H9 (cell line): ENCODE data around the gene MNAT1. TPM values are rescaled to one million over a fixed set of nuclear protein-coding genes. Genes with fewer than 3 reads are reported as not detected.
A peak's percentile ranks its signal among the peaks of the same experiment; 100 is the strongest.

Experiments
- DNase-seq: peaks from one replicate; pipeline ENCODE4 v3.0.0-alpha.2; 2017
- H2AFZ ChIP-seq: one replicate; pipeline ENCODE4 v1.6.1; 2013; ENCODE audit warnings: mild to moderate bottlenecking, low read length, control low read depth, moderate library complexity
- H2AK5ac ChIP-seq: 2 replicates; pipeline ENCODE4 v1.6.1; 2013; ENCODE audit warnings: low read length, control low read depth, mixed read lengths; ENCODE audit not compliant: insufficient read length
- H2BK120ac ChIP-seq: one replicate; pipeline ENCODE4 v1.6.1; 2013; ENCODE audit warnings: low read depth, mild to moderate bottlenecking, low read length, control low read depth, inconsistent platforms; ENCODE audit not compliant: poor library complexity, severe bottlenecking
- H2BK12ac ChIP-seq: 2 replicates; pipeline ENCODE4 v1.6.1; 2013; ENCODE audit warnings: low read length, control low read depth, mixed read lengths, low read depth; ENCODE audit not compliant: insufficient read length
- H2BK15ac ChIP-seq: 2 replicates; pipeline ENCODE4 v1.6.1; 2013; ENCODE audit warnings: low read depth, low read length, control low read depth
- H2BK20ac ChIP-seq: one replicate; pipeline ENCODE4 v1.6.1; 2013; ENCODE audit warnings: low read depth, mild to moderate bottlenecking, low read length, control low read depth, inconsistent platforms; ENCODE audit not compliant: poor library complexity, severe bottlenecking
- H2BK5ac ChIP-seq: 2 replicates; pipeline ENCODE4 v1.6.1; 2013; ENCODE audit warnings: low read length, control low read depth, mixed read lengths; ENCODE audit not compliant: insufficient read length
- H3K14ac ChIP-seq: 2 replicates; pipeline ENCODE4 v1.6.1; 2013; ENCODE audit warnings: low read length, control low read depth; ENCODE audit not compliant: insufficient read depth
- H3K18ac ChIP-seq: 2 replicates; pipeline ENCODE4 v1.6.1; 2013; ENCODE audit warnings: low read depth, mild to moderate bottlenecking, mixed read lengths, low read length, control low read depth; ENCODE audit not compliant: insufficient read length
- H3K23ac ChIP-seq: 2 replicates; pipeline ENCODE4 v1.6.1; 2013; ENCODE audit warnings: low read length, control low read depth, mixed read lengths, low read depth; ENCODE audit not compliant: insufficient read length
- H3K23me2 ChIP-seq: 2 replicates; pipeline ENCODE4 v1.6.1; 2013; ENCODE audit warnings: low read depth, mild to moderate bottlenecking, mixed read lengths, low read length, control low read depth; ENCODE audit not compliant: insufficient read length, poor library complexity, severe bottlenecking
- H3K27ac ChIP-seq: 2 replicates; pipeline ENCODE4 v1.5.1; 2013; ENCODE audit warnings: low read length, control low read depth, mixed read lengths, low read depth; ENCODE audit not compliant: insufficient read length
- H3K27me3 ChIP-seq: 2 replicates; pipeline ENCODE4 v1.6.1; 2013; ENCODE audit warnings: low read length, control low read depth, inconsistent platforms; ENCODE audit not compliant: insufficient read depth
- H3K4ac ChIP-seq: 2 replicates; pipeline ENCODE4 v1.6.1; 2013; ENCODE audit warnings: low read depth, mild to moderate bottlenecking, control low read depth, inconsistent platforms, low read length, moderate library complexity
- H3K4me1 ChIP-seq: 2 replicates; pipeline ENCODE4 v1.6.1; 2013; ENCODE audit warnings: low read length, control low read depth, inconsistent platforms; ENCODE audit not compliant: insufficient read depth
- H3K4me2 ChIP-seq: 2 replicates; pipeline ENCODE4 v1.6.1; 2013; ENCODE audit warnings: low read length, control low read depth, mixed read lengths; ENCODE audit not compliant: insufficient read length, insufficient read depth
- H3K56ac ChIP-seq: 2 replicates; pipeline ENCODE4 v1.6.1; 2013; ENCODE audit warnings: low read depth, mild to moderate bottlenecking, mixed read lengths, low read length, control low read depth; ENCODE audit not compliant: insufficient read length
- H3K79me1 ChIP-seq: 2 replicates; pipeline ENCODE4 v1.6.1; 2013; ENCODE audit warnings: low read depth, mild to moderate bottlenecking, moderate library complexity, low read length, control low read depth, inconsistent platforms; ENCODE audit not compliant: insufficient read depth, poor library complexity, severe bottlenecking
- H3K79me2 ChIP-seq: 2 replicates; pipeline ENCODE4 v1.6.1; 2013; ENCODE audit warnings: low read length, control low read depth, inconsistent platforms; ENCODE audit not compliant: insufficient read depth
- H3K9ac ChIP-seq: 2 replicates; pipeline ENCODE4 v1.6.1; 2013; ENCODE audit warnings: low read length, control low read depth, mixed read lengths; ENCODE audit not compliant: insufficient read length; ENCODE audit errors: extremely low read depth
- H3K9me3 ChIP-seq: one replicate; pipeline ENCODE4 v1.6.1; 2013; ENCODE audit warnings: low read depth, low read length, inconsistent platforms; ENCODE audit not compliant: control insufficient read depth
- H3T11ph ChIP-seq: one replicate; pipeline ENCODE4 v1.6.1; 2013; ENCODE audit warnings: mild to moderate bottlenecking, low read length, control low read depth, inconsistent platforms
- H4K20me1 ChIP-seq: one replicate; pipeline ENCODE4 v1.6.1; 2013; ENCODE audit not compliant: control insufficient read depth, insufficient read length, insufficient read depth
- H4K5ac ChIP-seq: 2 replicates; pipeline ENCODE4 v1.6.1; 2013; ENCODE audit warnings: low read depth, mild to moderate bottlenecking, mixed read lengths, low read length, control low read depth; ENCODE audit not compliant: insufficient read length
- H4K8ac ChIP-seq: replicated peaks from 2 replicates; pipeline ENCODE4 v1.6.1; 2013; ENCODE audit warnings: low read length, control low read depth, mixed read lengths, low read depth; ENCODE audit not compliant: insufficient read length
- H4K91ac ChIP-seq: 2 replicates; pipeline ENCODE4 v1.6.1; 2013; ENCODE audit warnings: low read depth, mild to moderate bottlenecking, moderate library complexity, mixed read lengths, low read length, control low read depth; ENCODE audit not compliant: insufficient read length
- H3K27ac Mint-ChIP-seq, 3 experiments: 2 replicates in 2 of 3; 3 replicates in 1 of 3; pipeline ENCODE4 v1.8.0; 2020 to 2021; ENCODE audit warnings: mixed read lengths in 3 of 3, mild to moderate bottlenecking in 1 of 3, moderate library complexity in 1 of 3
- H3K27me3 Mint-ChIP-seq: 2 replicates; pipeline ENCODE4 v1.8.0; 2021; ENCODE audit warnings: low read depth, mild to moderate bottlenecking, moderate library complexity, mixed read lengths
- H3K36me3 Mint-ChIP-seq, 3 experiments: 2 replicates in 2 of 3; 3 replicates in 1 of 3; pipeline ENCODE4 v1.8.0; 2020 to 2021; ENCODE audit warnings: low read depth in 3 of 3, mixed read lengths in 3 of 3; ENCODE audit not compliant: insufficient read depth in 1 of 3
- H3K4me1 Mint-ChIP-seq, 2 experiments: 2 replicates each; pipeline ENCODE4 v1.8.0; 2020; ENCODE audit warnings: mixed read lengths in 2 of 2
- H3K4me3 Mint-ChIP-seq, 2 experiments: 2 replicates in 1 of 2; 3 replicates in 1 of 2; pipeline ENCODE4 v1.8.0; 2020 to 2021; ENCODE audit warnings: mild to moderate bottlenecking in 2 of 2, mixed read lengths in 2 of 2, moderate library complexity in 1 of 2
- H3K9me3 Mint-ChIP-seq, 2 experiments: 2 replicates in 1 of 2; 3 replicates in 1 of 2; pipeline ENCODE4 v1.8.0; 2020; ENCODE audit warnings: mild to moderate bottlenecking in 2 of 2, mixed read lengths in 2 of 2, moderate library complexity in 1 of 2
- CTCF ChIP-seq: fragments of 200-600 bp; sonication (generic); conservative IDR thresholded peaks from 3 replicates; pipeline ENCODE4 v1.8.0; 2021; ENCODE audit warnings: antibody characterized with exemption, mild to moderate bottlenecking
- WGBS: extraction: QIAGEN DNeasy Blood & Tissue Kit; methylation state at CpG from one replicate; pipeline ENCODE4 v1.1.7; 2013; ENCODE audit warnings: missing lambda C conversion rate, low lambda C conversion rate, mixed read lengths; ENCODE audit not compliant: insufficient read length; ENCODE audit errors: extremely low coverage; 5-methylcytosine and 5-hydroxymethylcytosine counted together
- total RNA-seq: library from RNA; stranded (reverse); gene quantifications from 2 replicates; pipeline ENCODE4 v1.2.1, GENCODE V29; 2021

The MNAT1 gene
- total RNA-seq, 1 experiment from 2014 or later: 43.1 TPM

- H3K14ac ChIP-seq: no peak overlapping the region
- H3K27me3 Mint-ChIP-seq: no peaks in the 10 kb centered on the region
- H3K4ac ChIP-seq: no peak overlapping the region
- no peak overlapping the region for H2AFZ ChIP-seq
- H2BK15ac ChIP-seq: no peak overlapping the region
- no peak overlapping the region for H4K5ac ChIP-seq
- peaks cover 56 to 63% of the 10 kb centered on the region in 2 experiments for H3K4me1 Mint-ChIP-seq
- no peak overlapping the region for H3K4me3 Mint-ChIP-seq
- no peak overlapping the region for H3T11ph ChIP-seq
- H3K23me2 ChIP-seq: no peaks in the 10 kb centered on the region
- peak overlapping the region in 2 of 3 experiments; percentile 49 to 73; a peak in 4 of 7 replicates for H3K27ac Mint-ChIP-seq
- no peak overlapping the region for H3K56ac ChIP-seq
- H3K4me1 ChIP-seq: peaks cover 3% of the 10 kb centered on the region; the same call in 1 of the 2 replicates
- no peaks in the 10 kb centered on the region; a peak in 1 of 7 replicates for H3K36me3 Mint-ChIP-seq
- no peak overlapping the region for H2BK120ac ChIP-seq
- H4K20me1 ChIP-seq: no peaks in the 10 kb centered on the region
- H2AK5ac ChIP-seq: no peak overlapping the region
- no peak overlapping the region for H3K27ac ChIP-seq
- H3K79me1 ChIP-seq: no peaks in the 10 kb centered on the region
- peaks cover 4% of the 10 kb centered on the region; the same call in 1 of the 2 replicates for H3K79me2 ChIP-seq
- H3K9me3 Mint-ChIP-seq: no peaks in the 10 kb centered on the region
- no peak for TF ChIP-seq CTCF
- H2BK5ac ChIP-seq: no peak overlapping the region
- H3K27me3 ChIP-seq: no peaks in the 10 kb centered on the region
- H4K8ac ChIP-seq: no peak overlapping the region
- no peak overlapping the region for H2BK20ac ChIP-seq
- no peak overlapping the region for H2BK12ac ChIP-seq
- H4K91ac ChIP-seq: no peak overlapping the region
- DNase-seq: no peak
- H3K9me3 ChIP-seq: no peaks in the 10 kb centered on the region
- WGBS: no CpG with 5 or more reads among the region's 1 CpG
- H3K18ac ChIP-seq: no peak overlapping the region
- H3K9ac ChIP-seq: no peak overlapping the region
- no peak overlapping the region for H3K23ac ChIP-seq
- no peak overlapping the region for H3K4me2 ChIP-seq
These were observed 22.3 kb downstream of the MNAT1 start for GRCh38 chr14:60756847-60757246.
